Endodermal cell (in vitro differentiated cells): Measurements from ENCODE around the gene RNF114. TPM values are rescaled to one million over a fixed set of nuclear protein-coding genes. Genes with fewer than 3 reads are reported as not detected.

Experiments used
- DNase-seq: peaks from one replicate; pipeline ENCODE4 v3.0.0-alpha.2; 2017
- H3K27ac ChIP-seq: 2 replicates; pipeline ENCODE4 v1.5.1; 2013; ENCODE audit warnings: mild to moderate bottlenecking, low read depth, low read length, moderate library complexity
- H3K27me3 ChIP-seq: 2 replicates; pipeline ENCODE4 v1.6.1; 2013; ENCODE audit warnings: mild to moderate bottlenecking, low read length, moderate library complexity; ENCODE audit not compliant: insufficient read depth, control insufficient read depth, poor library complexity, severe bottlenecking
- H3K36me3 ChIP-seq: 2 replicates; pipeline ENCODE4 v1.7.0; 2013; ENCODE audit warnings: mild to moderate bottlenecking, low read length, moderate library complexity; ENCODE audit not compliant: control insufficient read depth, insufficient read depth
- H3K4me1 ChIP-seq: one replicate; pipeline ENCODE4 v1.7.0; 2013; ENCODE audit warnings: low read length; ENCODE audit not compliant: control insufficient read depth, insufficient read depth
- H3K4me3 ChIP-seq: 2 replicates; pipeline ENCODE4 v1.5.1; 2013; ENCODE audit warnings: mild to moderate bottlenecking, low read length, moderate library complexity
- H3K9ac ChIP-seq: 2 replicates; pipeline ENCODE4 v1.6.1; 2013; ENCODE audit warnings: mild to moderate bottlenecking, low read length, moderate library complexity; ENCODE audit not compliant: poor library complexity, severe bottlenecking; ENCODE audit errors: extremely low read depth
- H3K9me3 ChIP-seq: 2 replicates; pipeline ENCODE4 v1.6.1; 2013; ENCODE audit warnings: mild to moderate bottlenecking, low read length, moderate library complexity; ENCODE audit not compliant: control insufficient read depth
- H3K27ac Mint-ChIP-seq: 2 replicates; pipeline ENCODE4 v1.8.0; 2020; ENCODE audit warnings: mixed read lengths
- H3K27me3 Mint-ChIP-seq: 2 replicates; pipeline ENCODE4 v1.8.0; 2021; ENCODE audit warnings: mild to moderate bottlenecking, mixed read lengths; ENCODE audit not compliant: insufficient read depth
- H3K36me3 Mint-ChIP-seq: 2 replicates; pipeline ENCODE4 v1.8.0; 2020; ENCODE audit warnings: low read depth, mixed read lengths
- H3K4me1 Mint-ChIP-seq: 2 replicates; pipeline ENCODE4 v1.8.0; 2020; ENCODE audit warnings: mixed read lengths
- H3K4me3 Mint-ChIP-seq: 2 replicates; pipeline ENCODE4 v1.8.0; 2020; ENCODE audit warnings: mild to moderate bottlenecking, moderate library complexity, mixed read lengths
- H3K9me3 Mint-ChIP-seq: 2 replicates; pipeline ENCODE4 v1.8.0; 2020; ENCODE audit warnings: mild to moderate bottlenecking, mixed read lengths
- CTCF ChIP-seq: fragments of 200-600 bp; sonication (generic); conservative IDR thresholded peaks from 2 replicates; pipeline ENCODE4 v1.5.0; 2021; ENCODE audit warnings: antibody characterized with exemption, mild to moderate bottlenecking
- WGBS, 2 experiments: methylation state at CpG; one replicate each; pipeline versions ENCODE4 v1.1.5 to v1.1.7; 2013; ENCODE audit warnings: missing lambda C conversion rate in 2 of 2, mixed read lengths in 1 of 2; ENCODE audit not compliant: insufficient coverage in 1 of 2, insufficient read length in 1 of 2; 5-methylcytosine and 5-hydroxymethylcytosine counted together
- total RNA-seq, 2 donors: library from RNA; stranded (reverse); fragmentation: NEBNext Ultra II Directional in 1 of 2; extraction: Animal tissue kit (Norgen Biotek cat#: 25700) in 1 of 2; gene quantifications; 2 replicates in 1 of 2; 3 replicates in 1 of 2; pipeline ENCODE4 v1.2.1, GENCODE V29; 2021

The RNF114 gene
- total RNA-seq, 2 donors from 2014 or later: 48.8 to 52.5 TPM

DNA sequence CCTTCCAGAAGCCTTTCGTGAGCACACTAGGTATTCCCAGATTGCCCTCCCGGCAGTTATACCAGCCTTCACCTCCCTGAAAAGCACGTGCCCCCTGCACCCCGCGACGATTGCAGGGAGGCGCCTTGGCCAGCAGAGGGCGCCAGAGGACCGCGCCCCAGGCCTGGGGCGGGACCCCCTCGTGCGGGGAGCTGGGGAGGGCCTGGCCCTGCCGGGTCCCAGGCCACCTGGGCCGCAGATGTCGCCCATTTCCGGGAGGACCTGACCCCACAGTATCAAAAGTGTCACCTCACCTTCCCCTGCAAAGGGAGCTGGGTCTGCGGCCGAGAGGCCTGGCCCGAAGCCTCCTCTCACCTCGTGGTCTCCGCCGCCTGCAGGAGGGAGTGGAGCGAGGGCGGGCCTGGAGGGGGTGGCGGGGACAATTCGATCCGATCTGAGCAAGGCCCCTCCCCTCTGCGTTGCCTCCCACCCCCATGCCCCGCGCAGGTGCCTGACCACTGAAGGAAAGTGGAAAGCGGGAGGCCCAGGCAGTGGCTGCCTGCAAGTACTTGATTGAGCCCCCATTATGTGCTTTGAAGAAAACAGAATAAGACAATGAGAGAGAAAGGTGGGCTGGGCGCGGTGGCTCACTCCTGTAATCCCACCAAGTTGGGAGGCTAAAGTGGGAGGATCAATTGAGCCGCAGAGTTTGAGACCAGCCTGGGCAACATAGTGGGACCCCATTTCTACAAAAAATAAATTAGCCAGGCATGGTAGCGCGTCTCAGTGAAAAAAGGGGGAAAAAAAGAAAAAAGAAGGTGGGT, 43.0 kb downstream of the RNF114 start:
- Histone ChIP-seq H3K36me3 (peaks cover 3% of the 10 kb centered on the region), H3K4me3 (peak overlapping the region; percentile 72), H3K9me3 (no peaks in the 10 kb centered on the region), H3K4me1 (peaks cover 5% of the 10 kb centered on the region), H3K27me3 (peaks cover 14% of the 10 kb centered on the region), H3K27ac (no peak overlapping the region), H3K9ac (no peak overlapping the region)
- WGBS, 2 experiments: 12 to 15% methylated on average over 20 to 37 of the region's 37 CpGs
- H3K27ac Mint-ChIP-seq: no peak overlapping the region
- H3K9me3 Mint-ChIP-seq: no peaks in the 10 kb centered on the region
- peak; percentile 100 for TF ChIP-seq CTCF
- peaks cover 32% of the 10 kb centered on the region for H3K27me3 Mint-ChIP-seq
- DNase-seq: peak; percentile 92
- H3K36me3 Mint-ChIP-seq: no peaks in the 10 kb centered on the region
- H3K4me1 Mint-ChIP-seq: peaks cover 26% of the 10 kb centered on the region
- peak overlapping the region; percentile 43 for H3K4me3 Mint-ChIP-seq

DNA sequence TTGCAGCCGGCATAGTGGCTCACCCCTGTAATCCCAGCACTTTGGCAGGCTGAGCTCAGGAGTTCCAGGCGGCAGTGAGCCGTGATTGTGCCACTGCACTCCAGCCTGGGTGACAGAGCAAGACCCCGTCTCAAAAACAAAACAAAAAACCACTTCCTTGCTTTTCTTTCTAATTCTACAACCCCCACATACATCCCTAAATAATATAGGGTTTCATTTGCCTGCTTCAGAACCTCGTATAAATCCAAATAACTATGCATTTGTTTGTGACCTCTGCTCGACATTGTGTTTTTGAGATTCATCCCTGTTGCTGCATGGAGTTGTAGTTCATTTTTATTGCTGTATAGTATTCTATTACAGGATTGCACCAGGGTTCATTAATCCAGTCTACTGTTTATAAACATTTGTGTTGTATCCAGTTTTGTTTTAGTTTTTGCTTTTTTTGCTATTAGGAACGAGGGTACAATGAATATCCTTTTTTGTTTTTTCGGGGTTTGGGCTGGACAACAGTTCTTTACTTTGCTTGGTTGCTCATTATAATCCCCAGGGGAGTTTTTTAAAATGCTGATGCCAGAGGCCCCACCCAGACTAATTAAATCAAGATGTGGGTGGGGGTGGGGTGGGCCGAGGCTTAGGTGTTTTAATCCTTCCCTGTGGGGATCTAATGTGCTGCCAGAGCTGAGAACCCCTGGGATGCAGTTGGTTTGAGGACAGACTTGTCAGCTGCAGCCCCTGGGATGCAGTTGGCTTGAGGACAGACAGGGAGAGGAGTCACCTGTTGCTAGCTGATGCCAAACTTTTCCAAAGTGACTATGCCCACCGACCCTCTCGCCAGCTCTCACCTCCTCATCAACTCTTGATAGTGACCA, 44.2 kb downstream of the RNF114 start:
- Histone ChIP-seq H3K36me3 (peaks cover 14% of the 10 kb centered on the region), H3K27me3 (peaks cover 14% of the 10 kb centered on the region), H3K4me3 (no peak overlapping the region), H3K4me1 (peaks cover 15% of the 10 kb centered on the region), H3K27ac (no peak overlapping the region), H3K9me3 (no peaks in the 10 kb centered on the region), H3K9ac (no peak overlapping the region)
- peaks cover 8% of the 10 kb centered on the region for H3K36me3 Mint-ChIP-seq
- H3K4me3 Mint-ChIP-seq: no peak overlapping the region
- no peak for DNase-seq
- TF ChIP-seq CTCF: no peak
- peaks cover 37% of the 10 kb centered on the region for H3K4me1 Mint-ChIP-seq
- peaks cover 32% of the 10 kb centered on the region for H3K27me3 Mint-ChIP-seq
- no peak overlapping the region for H3K27ac Mint-ChIP-seq
- H3K9me3 Mint-ChIP-seq: no peaks in the 10 kb centered on the region
- WGBS, 2 experiments: 66 to 72% methylated on average over 4 to 11 of the region's 11 CpGs

DNA sequence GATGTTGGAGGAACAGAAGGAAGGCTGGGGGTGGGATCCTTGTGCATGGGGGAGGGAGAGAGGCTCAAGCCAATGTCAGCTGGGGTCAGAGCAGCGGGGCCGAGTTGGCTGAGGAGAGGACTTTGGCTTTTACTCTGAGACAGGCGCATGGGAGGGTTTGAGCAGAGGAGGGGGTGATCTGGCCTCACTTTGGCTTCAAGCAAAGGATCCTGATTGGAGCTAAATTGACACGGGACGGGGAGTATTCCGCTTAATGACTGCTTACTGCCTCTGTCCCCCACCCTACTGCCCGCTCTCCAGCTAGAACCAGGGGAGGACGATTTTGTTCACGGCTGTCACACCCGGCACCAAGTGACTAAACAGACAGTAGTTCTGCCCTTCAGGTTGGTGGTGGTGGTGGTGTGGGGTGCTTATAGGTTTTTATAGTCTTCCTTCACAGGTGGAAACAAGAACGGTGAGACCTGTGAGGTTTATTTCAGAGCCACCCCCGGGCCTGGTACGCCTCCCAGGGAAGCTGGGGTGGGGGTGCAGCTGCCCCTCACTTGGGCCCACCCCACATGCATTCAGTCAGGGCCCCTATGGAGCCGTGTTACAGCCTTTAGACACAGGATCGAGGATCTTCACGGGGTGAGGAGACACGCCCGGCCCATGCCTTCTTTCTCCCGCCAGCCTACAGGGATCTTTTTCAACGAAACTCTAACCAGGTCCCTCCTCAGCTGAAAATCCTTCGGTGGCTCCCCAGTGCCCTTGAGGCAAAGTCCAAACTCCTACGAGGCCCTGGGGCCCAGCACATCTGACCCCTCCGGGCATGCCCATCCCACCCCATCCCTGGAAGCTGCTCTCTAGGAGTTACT, 45.2 kb downstream of the RNF114 start:
- peaks cover 48% of the 10 kb centered on the region for H3K4me1 Mint-ChIP-seq
- H3K27me3 Mint-ChIP-seq: peaks cover 32% of the 10 kb centered on the region
- Histone ChIP-seq H3K9me3 (no peaks in the 10 kb centered on the region), H3K4me3 (peak overlapping the region; percentile 75), H3K9ac (no peak overlapping the region), H3K36me3 (peaks cover 22% of the 10 kb centered on the region), H3K4me1 (peaks cover 25% of the 10 kb centered on the region), H3K27ac (no peak overlapping the region), H3K27me3 (peaks cover 14% of the 10 kb centered on the region)
- H3K27ac Mint-ChIP-seq: no peak overlapping the region
- no peaks in the 10 kb centered on the region for H3K9me3 Mint-ChIP-seq
- H3K36me3 Mint-ChIP-seq: peaks cover 12% of the 10 kb centered on the region
- peak overlapping the region; percentile 93 for H3K4me3 Mint-ChIP-seq
- no peak for TF ChIP-seq CTCF
- DNase-seq: no peak
- WGBS, 2 experiments: 74 to 78% methylated on average over 8 to 23 of the region's 23 CpGs
